Lower leg skin (tissue), 4 donors: Measurements from ENCODE around the gene RAB3GAP2. TPM values are rescaled to one million over a fixed set of nuclear protein-coding genes. Genes with fewer than 3 reads are reported as not detected.
"Not testable (repeated sequence)": the region's sequence is repeated elsewhere in the genome, so short reads cannot be mapped to it uniquely, and the experiment has no call there.

ENCODE experiments used
- DNase-seq, 2 donors: peaks; one replicate each; pipeline ENCODE4 v3.0.0-alpha.2; 2019; ENCODE audit warnings: low spot score in 2 of 2
- H3K4me3 ChIP-seq: fragments of 200-600 bp; sonication (generic); 2 replicates; pipeline ENCODE4 v1.5.1; 2017; ENCODE audit warnings: mild to moderate bottlenecking, low read depth; ENCODE audit not compliant: poor library complexity, severe bottlenecking
- CTCF ChIP-seq, 3 donors: fragments of 450-650 bp; IDR thresholded peaks; one replicate each; pipeline ENCODE4 v1.5.1; 2016; ENCODE audit warnings: antibody characterized with exemption in 3 of 3, mild to moderate bottlenecking in 3 of 3, moderate library complexity in 2 of 3
- POLR2A ChIP-seq, 2 donors: fragments of 450-650 bp; IDR thresholded peaks; one replicate each; pipeline ENCODE4 v1.6.1; 2016 to 2017; ENCODE audit warnings: antibody characterized with exemption in 2 of 2, mild to moderate bottlenecking in 1 of 2, moderate library complexity in 1 of 2
- WGBS, 2 donors: methylation state at CpG; one replicate each; pipeline ENCODE4 v1.1.5; 2018; 5-methylcytosine and 5-hydroxymethylcytosine counted together
- intact Hi-C: fragments of 100-400 bp; cut with DNase I; formaldehyde crosslinking; loops from one replicate; pipeline ENCODE4 v1.15.0; 2023; ENCODE audit warnings: low total_unique reads
- microRNA counts, 2 donors: library from miRNA; unstranded; fragments of <30 nt; microRNA quantifications; one replicate each; lab custom pipeline; 2016
- microRNA-seq, 2 donors: library from miRNA; unstranded; fragments of <30 nt; microRNA quantifications; one replicate each; pipeline ENCODE4, GENCODE V29; 2016; ENCODE audit warnings: borderline replicate concordance in 2 of 2, borderline number of aligned reads in 1 of 2
- total RNA-seq, 4 donors: library from RNA; depleted of rRNA; stranded (reverse); fragments of >200 nt; gene quantifications; one replicate each; pipeline ENCODE4 v1.1.0, GENCODE V29; 2016

Gene RAB3GAP2
- total RNA-seq, 4 donors from 2014 or later: 14.7 to 24.2 (median 19.9) TPM

GRCh38 chr1:220113136-220113695 is 159.0 kb downstream of the RAB3GAP2 start:
- no peak for DNase-seq
- H3K4me3 ChIP-seq: no peak overlapping the region
- WGBS, 2 donors: 71 to 84% methylated on average over 5 of the region's 5 CpGs
- TF ChIP-seq CTCF (IDR thresholded peaks at IDR 0.05) (no peak), POLR2A (IDR thresholded peaks at IDR 0.05) (no peak)
- intact Hi-C loops: no loop called here

- intact Hi-C loops, H3K4me3 ChIP-seq, DNase-seq: not testable (repeated sequence)
- WGBS, 2 donors: 98 to 100% methylated on average over 4 of the region's 4 CpGs
Observed at GRCh38 chr1:220112600-220112999, 159.7 kb downstream of the RAB3GAP2 start.

GRCh38 chr1:220110473-220110872 is 161.8 kb downstream of the RAB3GAP2 start:
- DNase-seq, intact Hi-C loops, H3K4me3 ChIP-seq: not testable (repeated sequence)
- WGBS, 2 donors: 92 to 95% methylated on average over 6 of the region's 6 CpGs

GRCh38 chr1:220099826-220100225 is 172.4 kb downstream of the RAB3GAP2 start:
- intact Hi-C loops: no loop called here
- DNase-seq: no peak
- H3K4me3 ChIP-seq: no peak overlapping the region
- TF ChIP-seq CTCF (IDR thresholded peaks at IDR 0.05) (no peak), POLR2A (IDR thresholded peaks at IDR 0.05) (no peak)

MicroRNAs encoded within 50 kb of the gene (microRNA counts, 767-probe panel; counts per million panel counts)
- microRNA hsa-miR-194-5p (lab: Ali Mortazavi, UCI) (0 to 358 counts per million in 2 donors), microRNA hsa-miR-215 (lab: Ali Mortazavi, UCI) (0 to 358 counts per million in 2 donors), microRNA hsa-miR-664-3p (lab: Ali Mortazavi, UCI) (0 to 358 counts per million in 2 donors)

Small RNA genes within 50 kb of the gene (microRNA-seq; reads per million reads assigned to microRNA genes)
- 0 to 0.57 reads per million in 2 donors for gene MIR194-1
- gene MIR215: 2.0 to 2.8 reads per million in 2 donors
- 212 to 219 reads per million in 2 donors for gene MIR664A

Other genes with a start within 250 kb of the RAB3GAP2 start
- gene EPRS1, start 225.9 kb downstream of the RAB3GAP2 start, total RNA-seq: 10 to 100 TPM; 30.6 to 43.2 (median 40.9) TPM
- gene BPNT1, start 182.7 kb downstream of the RAB3GAP2 start, total RNA-seq: 10 to 100 TPM; 14.4 to 26.0 (median 19.3) TPM
- 10 to 100 TPM; 62.3 to 87.6 (median 79.2) TPM for gene IARS2, start 178.3 kb downstream of the RAB3GAP2 start, total RNA-seq